OCI-LY3 (cell line): Measurements from ENCODE around the gene DEPP1.

Experiments used
- H2AFZ ChIP-seq: fragments of 200-600, 300-600 bp; shearing (Covaris generic); 2 replicates; pipeline ENCODE4 v1.6.0; 2014; ENCODE audit warnings: antibody characterized with exemption, low read depth, low read length
- H3K27ac ChIP-seq: fragments of 200-600, 300-600 bp; sonication (generic); 2 replicates; pipeline ENCODE4 v1.5.1; 2014; ENCODE audit warnings: mild to moderate bottlenecking, low read length, moderate library complexity, mixed read lengths
- H3K27me3 ChIP-seq: fragments of 200-600, 300-600 bp; sonication (generic); 2 replicates; pipeline ENCODE4 v1.6.1; 2014; ENCODE audit warnings: low read depth, low read length, mixed read lengths
- H3K36me3 ChIP-seq: fragments of 200-600, 300-600 bp; sonication (generic); replicated peaks from 2 replicates; pipeline ENCODE3; 2014; ENCODE audit warnings: low read depth, low read length, mixed read lengths
- H3K4me1 ChIP-seq: fragments of 300-600, 200-600 bp; sonication (generic); 2 replicates; pipeline ENCODE4 v1.6.1; 2014; ENCODE audit warnings: low read length, mixed read lengths
- H3K4me2 ChIP-seq: fragments of 200-600, 300-600 bp; sonication (generic); 2 replicates; pipeline ENCODE4 v1.6.1; 2014; ENCODE audit warnings: low read length, mixed read lengths
- H3K4me3 ChIP-seq: fragments of 300-600, 200-600 bp; sonication (generic); 2 replicates; pipeline ENCODE4 v1.5.1; 2014; ENCODE audit warnings: antibody characterized with exemption, mild to moderate bottlenecking, low read length, moderate library complexity
- H3K79me2 ChIP-seq: fragments of 300-600, 200-600 bp; shearing (Covaris generic); 2 replicates; pipeline ENCODE4 v1.6.1; 2014; ENCODE audit warnings: mild to moderate bottlenecking, low read length, mixed read lengths
- H3K9ac ChIP-seq: fragments of 300-600, 200-600 bp; shearing (Covaris generic); 2 replicates; pipeline ENCODE4 v1.6.0; 2014; ENCODE audit warnings: mild to moderate bottlenecking, low read length, moderate library complexity
- H3K9me3 ChIP-seq: fragments of 200-600, 300-600 bp; shearing (Covaris generic); 2 replicates; pipeline ENCODE4 v1.6.1; 2014; ENCODE audit warnings: low read length, mixed read lengths; ENCODE audit not compliant: insufficient read depth
- H4K20me1 ChIP-seq: fragments of 200-600, 300-600 bp; sonication (generic); 2 replicates; pipeline ENCODE4 v1.6.1; 2016; ENCODE audit warnings: low read length, mixed read lengths; ENCODE audit not compliant: insufficient read depth
- CTCF ChIP-seq: fragments of 200-600, 300-600 bp; sonication (generic); IDR thresholded peaks from 2 replicates; pipeline ENCODE4 v1.5.1; 2014; ENCODE audit warnings: antibody characterized with exemption, low read length, low read depth
- EZH2phosphoT487 ChIP-seq: fragments of 200-600 bp; shearing (Covaris generic); IDR thresholded peaks from 2 replicates; pipeline ENCODE4 v1.6.1; 2018; ENCODE audit warnings: antibody characterized with exemption, mixed run types, low read depth

DEPP1 gene

GRCh38 chr10:44971935-44972757 lies 6.5 kb downstream of the DEPP1 start:
- Histone ChIP-seq H3K79me2 (no peaks in the 10 kb centered on the region), H3K4me2 (no peak overlapping the region), H4K20me1 (no peaks in the 10 kb centered on the region), H3K27ac (no peak overlapping the region), H3K4me1 (peaks cover 48% of the 10 kb centered on the region), H3K9ac (no peak overlapping the region), H3K27me3 (no peaks in the 10 kb centered on the region), H3K36me3 (no peaks in the 10 kb centered on the region), H3K9me3 (no peaks in the 10 kb centered on the region), H2AFZ (no peak overlapping the region), H3K4me3 (no peak overlapping the region)
- TF ChIP-seq EZH2phosphoT487 (no peak), CTCF (no peak)

GRCh38 chr10:44971434-44971833 lies 7.2 kb downstream of the DEPP1 start:
- Histone ChIP-seq H3K4me1 (peaks cover 55% of the 10 kb centered on the region), H3K36me3 (no peaks in the 10 kb centered on the region), H4K20me1 (no peaks in the 10 kb centered on the region), H3K27ac (no peak overlapping the region), H3K4me2 (no peak overlapping the region), H3K79me2 (no peaks in the 10 kb centered on the region), H2AFZ (no peak overlapping the region), H3K9me3 (no peaks in the 10 kb centered on the region), H3K4me3 (no peak overlapping the region), H3K9ac (no peak overlapping the region), H3K27me3 (no peaks in the 10 kb centered on the region)
- no peak for TF ChIP-seq CTCF
- no peak for TF ChIP-seq EZH2phosphoT487

- Histone ChIP-seq H3K36me3 (no peaks in the 10 kb centered on the region), H4K20me1 (no peaks in the 10 kb centered on the region), H3K9me3 (no peaks in the 10 kb centered on the region), H2AFZ (no peak overlapping the region), H3K79me2 (no peaks in the 10 kb centered on the region), H3K27me3 (no peaks in the 10 kb centered on the region), H3K4me2 (no peak overlapping the region), H3K4me1 (peaks cover 58% of the 10 kb centered on the region), H3K9ac (no peak overlapping the region), H3K27ac (no peak overlapping the region), H3K4me3 (no peak overlapping the region)
- TF ChIP-seq CTCF: no peak
These were observed 7.7 kb downstream of the DEPP1 start for GRCh38 chr10:44970812-44971395.

GRCh38 chr10:44969854-44970253 lies 8.8 kb downstream of the DEPP1 start:
- no peak for TF ChIP-seq EZH2phosphoT487
- no peak for TF ChIP-seq CTCF
- Histone ChIP-seq H3K27ac (no peak overlapping the region), H3K9ac (no peak overlapping the region), H3K4me1 (peaks cover 63% of the 10 kb centered on the region), H3K36me3 (no peaks in the 10 kb centered on the region), H3K4me2 (no peak overlapping the region), H2AFZ (no peak overlapping the region), H3K79me2 (no peaks in the 10 kb centered on the region), H3K9me3 (no peaks in the 10 kb centered on the region), H3K4me3 (no peak overlapping the region), H3K27me3 (no peaks in the 10 kb centered on the region), H4K20me1 (no peaks in the 10 kb centered on the region)
